ENCODE results near the gene ABCA3.
"Not testable (repeated sequence)": the region's sequence is repeated elsewhere in the genome, so short reads cannot be mapped to it uniquely, and the experiment has no call there.

The ABCA3 gene

GRCh38 chr16:2340564-2341455 lies at the start of gene ABCA3:
TSS of gene ABCA3 (minus strand) at chr16:2340728. CDS start at chr16:2326466, 14,262 bp downstream.
- DNase-seq (ENCODE audit: low read depth): peak; percentile 80

- peak; percentile 83 for DNase-seq (ENCODE audit: low read depth)
These were observed 48.4 kb upstream of the ABCA3 start for GRCh38 chr16:2388875-2389433.

GRCh38 chr16:2388139-2388874 lies 47.8 kb upstream of the ABCA3 start:
- no peak for DNase-seq (ENCODE audit: low read depth)

GRCh38 chr16:2386990-2387389 lies 46.5 kb upstream of the ABCA3 start:
- DNase-seq (ENCODE audit: low read depth): no peak

GRCh38 chr16:2385982-2386381 lies 45.5 kb upstream of the ABCA3 start:
- not testable (repeated sequence) for DNase-seq (ENCODE audit: low read depth)

GRCh38 chr16:2385190-2385836 lies 44.8 kb upstream of the ABCA3 start:
- no peak for DNase-seq (ENCODE audit: low read depth)

GRCh38 chr16:2384426-2384825 lies 43.9 kb upstream of the ABCA3 start:
- DNase-seq (ENCODE audit: low read depth): no peak

- no peak for DNase-seq (ENCODE audit: low read depth)
These were observed 43.0 kb upstream of the ABCA3 start for GRCh38 chr16:2383501-2383900.

- DNase-seq (ENCODE audit: low read depth): no peak
These were observed 34.1 kb upstream of the ABCA3 start for GRCh38 chr16:2374644-2375043.

- DNase-seq (ENCODE audit: low read depth): no peak
These were observed 32.6 kb upstream of the ABCA3 start for GRCh38 chr16:2373176-2373575.

- DNase-seq (ENCODE audit: low read depth): peak; percentile 31
These were observed 32.2 kb upstream of the ABCA3 start for GRCh38 chr16:2372684-2373083.

- DNase-seq (ENCODE audit: low read depth): no peak
These were observed 30.9 kb upstream of the ABCA3 start for GRCh38 chr16:2371421-2371820.

GRCh38 chr16:2370721-2371120 lies 30.2 kb upstream of the ABCA3 start:
- no peak for DNase-seq (ENCODE audit: low read depth)

GRCh38 chr16:2366660-2367309 lies 26.3 kb upstream of the ABCA3 start:
- DNase-seq (ENCODE audit: low read depth): no peak

GRCh38 chr16:2365397-2366294 lies 25.1 kb upstream of the ABCA3 start:
- peak; percentile 84 for DNase-seq (ENCODE audit: low read depth)

GRCh38 chr16:2364638-2365210 lies 24.2 kb upstream of the ABCA3 start:
- DNase-seq (ENCODE audit: low read depth): peak; percentile 48

- DNase-seq (ENCODE audit: low read depth): no peak
These were observed 21.7 kb upstream of the ABCA3 start for GRCh38 chr16:2362218-2362617.

- DNase-seq (ENCODE audit: low read depth): no peak
These were observed 20.6 kb upstream of the ABCA3 start for GRCh38 chr16:2361129-2361528.

GRCh38 chr16:2359919-2360318 lies 19.4 kb upstream of the ABCA3 start:
- DNase-seq (ENCODE audit: low read depth): no peak

GRCh38 chr16:2358811-2359210 lies 18.3 kb upstream of the ABCA3 start:
- DNase-seq (ENCODE audit: low read depth): no peak
